HS-5 (cell line): ENCODE results near the gene OR7E24.
"Not testable (repeated sequence)": the region's sequence is repeated elsewhere in the genome, so short reads cannot be mapped to it uniquely, and the experiment has no call there.

Experiments
- DNase-seq: peaks from one replicate; pipeline ENCODE4 v3.0.0-alpha.2; 2012; ENCODE audit warnings: low read depth

Gene OR7E24

DNA sequence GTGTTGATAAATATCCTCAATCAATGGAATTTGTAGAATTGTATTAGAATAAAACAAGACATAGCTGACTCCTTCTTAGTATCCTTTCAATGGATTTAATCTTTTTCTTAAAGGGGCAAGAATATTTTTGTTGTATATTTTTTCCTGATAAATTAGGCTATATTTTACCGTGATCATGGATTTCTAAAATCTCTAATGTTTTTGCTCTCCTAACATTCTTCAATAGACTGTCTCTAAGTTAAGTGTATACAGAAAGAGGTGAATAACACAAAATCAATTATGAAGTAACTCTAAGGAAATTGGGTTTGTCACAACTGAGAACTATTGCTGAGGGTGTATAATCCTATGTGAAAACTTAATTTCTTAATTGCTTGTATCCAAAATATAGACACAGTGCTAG, at the start of gene OR7E24:
OR7E24 (plus strand) TSS at position 301 of the 400 bp plus-strand sequence. CDS start 114 bp downstream, outside the sequence.
- no peak for DNase-seq

DNA sequence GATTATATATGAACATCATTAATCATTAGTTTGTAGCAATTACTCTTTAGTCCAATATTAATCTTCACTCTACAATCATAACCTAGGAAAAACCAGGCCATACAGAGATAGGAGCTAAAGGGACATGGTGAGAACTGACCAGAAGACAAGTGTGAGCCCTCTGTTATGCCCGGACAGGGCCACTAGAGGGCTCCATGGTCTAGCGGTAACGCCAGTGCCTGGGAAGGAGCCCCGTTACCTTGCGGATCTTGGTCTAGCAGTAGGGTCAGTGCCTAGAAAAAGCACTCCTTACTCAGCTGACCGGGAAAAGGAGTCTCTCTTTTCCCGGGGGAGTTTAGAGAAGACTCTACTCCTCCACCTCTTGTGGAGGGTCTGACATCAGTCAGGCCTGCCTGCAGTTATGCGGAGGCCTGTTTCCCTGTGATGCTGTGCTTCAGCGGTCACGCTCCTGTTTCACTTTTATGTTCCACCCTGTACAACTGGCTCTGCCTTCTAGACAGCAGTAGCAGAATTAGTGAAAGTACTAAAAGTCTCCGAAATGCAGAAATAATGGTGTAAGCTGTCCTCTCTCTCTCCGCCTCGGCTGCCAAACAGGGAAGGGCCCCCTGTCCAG, 45.1 kb upstream of the OR7E24 start:
- DNase-seq = peak; percentile 24

DNA sequence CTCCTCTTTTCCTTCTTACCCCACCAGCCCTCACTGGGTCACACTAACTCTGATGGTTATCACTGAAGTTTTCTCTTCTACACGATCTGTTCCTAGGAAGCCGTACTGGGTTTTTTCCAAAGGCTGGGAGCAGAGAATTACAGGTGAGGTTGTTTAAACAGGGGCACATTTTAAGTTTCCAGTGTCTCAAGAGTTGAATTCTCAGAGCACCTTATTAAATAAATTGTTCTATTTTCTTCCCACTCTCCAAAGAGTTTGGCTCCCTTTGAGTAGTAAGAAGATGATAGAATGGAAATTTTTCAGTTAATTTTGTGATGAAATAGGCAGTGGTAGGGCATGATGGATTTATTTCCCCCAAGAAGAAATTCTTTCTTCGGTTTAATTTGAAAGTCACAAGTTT, 31.2 kb upstream of the OR7E24 start, which contains the start of gene OR7D4:
OR7D4 (minus strand) TSS at position 101 of the 400 bp plus-strand sequence. CDS start 4,752 bp downstream, outside the sequence.
- DNase-seq = no peak

DNA sequence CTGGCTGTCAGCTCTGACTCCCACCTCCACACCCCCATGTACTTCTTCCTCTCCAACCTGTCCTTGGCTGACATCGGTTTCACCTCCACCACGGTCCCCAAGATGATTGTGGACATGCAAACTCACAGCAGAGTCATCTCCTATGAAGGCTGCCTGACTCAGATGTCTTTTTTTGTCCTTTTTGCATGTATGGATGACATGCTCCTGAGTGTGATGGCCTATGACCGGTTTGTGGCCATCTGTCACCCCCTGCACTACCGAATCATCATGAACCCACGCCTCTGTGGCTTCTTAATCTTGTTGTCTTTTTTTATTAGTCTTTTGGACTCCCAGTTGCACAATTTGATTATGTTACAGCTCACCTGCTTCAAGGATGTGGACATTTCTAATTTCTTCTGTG, 506 bp downstream of the OR7E24 start:
- no peak for DNase-seq

DNA sequence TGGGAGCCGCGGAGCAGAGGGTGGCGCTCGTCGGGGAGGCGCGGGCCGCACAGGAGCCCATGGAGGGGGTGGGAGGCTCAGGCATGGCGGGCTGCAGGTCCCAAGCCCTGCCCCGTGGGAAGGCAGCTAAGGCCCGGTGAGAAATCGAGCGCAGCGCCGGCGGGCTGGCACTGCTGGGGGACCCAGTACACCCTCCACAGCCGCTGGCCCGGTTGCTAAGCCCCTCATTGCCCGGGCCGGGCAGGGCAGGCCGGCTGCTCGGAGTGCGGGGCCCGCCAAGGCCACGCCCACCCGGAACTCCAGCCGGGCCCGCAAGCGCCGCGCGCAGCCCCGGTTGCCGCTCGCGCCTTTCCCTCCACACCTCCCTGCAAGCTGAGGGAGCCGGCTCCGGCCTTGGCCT, 32.8 kb downstream of the OR7E24 start:
- DNase-seq = not testable (repeated sequence)

DNA sequence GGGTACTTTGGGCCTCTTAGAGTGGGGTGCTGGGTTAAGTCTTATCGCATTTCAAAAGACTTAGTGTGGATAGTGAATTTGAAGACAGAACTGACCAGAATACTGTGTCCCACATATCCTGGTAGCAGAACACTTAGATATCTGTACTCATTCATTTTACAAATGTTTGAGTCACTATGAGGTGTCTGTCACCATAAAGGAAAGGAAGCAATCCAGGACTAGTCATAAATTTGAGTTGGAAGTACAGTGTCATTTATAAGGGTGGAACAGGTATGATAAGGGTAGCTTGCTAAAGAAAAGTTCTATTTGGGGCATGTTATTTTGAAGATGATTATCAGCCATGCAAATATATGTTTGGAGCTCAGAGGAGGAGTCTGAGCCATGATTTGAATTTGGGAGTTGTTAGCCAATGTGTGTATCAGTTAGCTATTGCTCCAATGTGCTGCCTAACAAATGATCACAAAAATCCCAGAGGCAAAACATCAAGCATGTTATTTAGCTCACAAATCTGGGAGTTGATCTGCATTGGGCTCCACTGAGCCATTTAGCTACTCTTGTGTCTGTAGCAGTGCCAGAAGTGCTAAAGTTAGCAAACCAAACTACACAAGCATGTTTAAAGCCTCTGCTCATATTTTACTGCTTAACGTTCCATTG, 38.6 kb downstream of the OR7E24 start:
- DNase-seq = no peak

DNA sequence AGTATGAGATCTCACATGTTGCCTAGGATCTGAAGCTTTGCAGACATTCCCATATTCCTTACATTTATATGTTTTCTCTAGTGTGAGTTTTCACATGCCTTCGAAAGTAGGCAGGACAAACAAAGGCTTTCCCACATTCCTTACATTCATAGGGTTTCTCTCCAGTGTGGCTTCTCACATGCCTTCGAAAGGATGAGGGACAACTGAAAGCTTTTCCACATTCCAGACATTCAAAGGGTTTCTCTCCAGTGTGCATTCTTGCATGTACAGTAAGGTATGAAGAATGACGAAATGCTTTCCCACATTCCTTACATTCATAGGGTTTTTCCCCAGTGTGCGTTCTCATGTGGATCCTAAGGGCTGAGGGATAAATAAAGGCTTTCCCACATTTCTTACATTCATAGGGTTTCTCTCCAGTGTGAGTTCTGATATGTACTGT, 44.7 kb downstream of the OR7E24 start:
- no peak for DNase-seq

DNA sequence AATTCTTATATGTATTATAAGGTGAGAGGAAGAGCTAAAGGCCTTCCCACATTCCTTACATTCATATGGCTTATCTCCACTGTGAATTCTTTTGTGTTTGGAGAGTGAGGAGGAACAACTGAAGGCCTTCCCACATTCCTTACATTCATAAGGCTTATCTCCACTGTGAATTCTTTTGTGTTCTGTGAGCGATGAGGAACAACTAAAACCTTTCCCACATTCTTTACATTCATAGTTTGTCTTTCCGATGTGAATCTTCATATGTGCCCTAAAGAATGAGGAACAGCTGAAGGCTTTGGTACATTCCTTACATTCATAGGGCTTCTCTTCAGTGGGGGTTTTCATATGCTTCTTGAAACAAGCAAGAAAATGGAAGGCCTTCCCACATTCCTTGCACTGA, 45.6 kb downstream of the OR7E24 start:
- no peak for DNase-seq
